Superior temporal gyrus (tissue), 1 donor: ENCODE measurements around the gene FOXO6.

Source experiments
- DNase-seq: peaks from one replicate; pipeline ENCODE4 v3.0.0-alpha.2; 2016; ENCODE audit errors: extremely low spot score

The FOXO6 gene

DNA sequence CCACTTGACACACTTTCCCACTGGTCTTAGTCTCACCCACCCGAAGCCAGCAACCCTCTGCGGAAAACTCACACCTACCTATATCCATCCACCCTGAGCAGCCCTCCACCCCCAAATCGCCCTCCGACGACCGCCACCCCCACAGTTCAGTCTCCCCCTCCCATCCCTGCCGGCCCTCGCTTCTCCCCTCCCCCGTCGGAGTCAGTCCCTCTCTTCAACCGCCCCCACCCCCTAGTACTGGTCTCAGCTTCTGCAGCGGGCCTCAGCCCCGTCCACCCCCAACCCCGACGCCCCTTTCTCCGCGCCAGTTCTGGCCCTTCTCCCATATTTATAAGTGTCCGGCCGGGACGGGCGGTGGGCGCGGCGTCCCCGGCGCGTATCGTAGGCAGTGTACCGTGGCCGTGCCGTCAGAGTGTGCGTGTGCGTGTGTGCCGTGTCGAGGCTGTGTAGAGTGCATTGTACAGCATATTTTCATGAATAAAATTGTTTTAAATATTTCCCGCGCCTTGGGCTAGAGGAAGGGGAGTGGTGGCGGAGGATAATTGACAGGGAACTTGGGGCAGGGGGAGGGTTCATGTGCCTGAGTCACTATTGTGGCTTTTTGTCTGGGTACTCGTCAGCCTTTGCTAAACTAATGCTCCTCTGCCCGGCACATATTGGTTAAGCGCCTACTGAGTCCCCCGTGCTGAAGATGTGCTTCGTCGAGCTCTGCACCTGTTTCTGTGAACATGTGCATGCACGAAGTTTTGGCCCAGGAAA lies 22.0 kb downstream of the FOXO6 start:
- no peak for DNase-seq

DNA sequence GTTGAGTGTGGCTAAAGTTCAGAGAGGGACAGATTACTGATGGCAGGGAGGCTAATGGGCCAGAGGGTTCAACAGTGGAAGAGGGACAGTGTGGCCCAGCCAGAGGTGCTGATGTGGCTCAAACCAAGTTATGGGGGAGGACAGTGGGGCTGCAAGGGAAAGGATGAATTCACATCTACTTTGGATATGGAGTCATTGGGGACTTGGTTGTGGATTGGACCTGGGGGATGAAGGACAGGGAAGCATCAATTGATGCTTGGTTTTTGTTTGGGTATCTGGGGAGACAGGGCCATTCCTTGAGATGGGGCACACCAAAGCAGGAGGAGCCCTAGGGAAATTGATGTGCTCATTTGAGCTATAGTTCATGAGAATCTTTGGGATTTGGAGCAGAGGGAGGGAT lies 23.3 kb downstream of the FOXO6 start:
- no peak for DNase-seq

DNA sequence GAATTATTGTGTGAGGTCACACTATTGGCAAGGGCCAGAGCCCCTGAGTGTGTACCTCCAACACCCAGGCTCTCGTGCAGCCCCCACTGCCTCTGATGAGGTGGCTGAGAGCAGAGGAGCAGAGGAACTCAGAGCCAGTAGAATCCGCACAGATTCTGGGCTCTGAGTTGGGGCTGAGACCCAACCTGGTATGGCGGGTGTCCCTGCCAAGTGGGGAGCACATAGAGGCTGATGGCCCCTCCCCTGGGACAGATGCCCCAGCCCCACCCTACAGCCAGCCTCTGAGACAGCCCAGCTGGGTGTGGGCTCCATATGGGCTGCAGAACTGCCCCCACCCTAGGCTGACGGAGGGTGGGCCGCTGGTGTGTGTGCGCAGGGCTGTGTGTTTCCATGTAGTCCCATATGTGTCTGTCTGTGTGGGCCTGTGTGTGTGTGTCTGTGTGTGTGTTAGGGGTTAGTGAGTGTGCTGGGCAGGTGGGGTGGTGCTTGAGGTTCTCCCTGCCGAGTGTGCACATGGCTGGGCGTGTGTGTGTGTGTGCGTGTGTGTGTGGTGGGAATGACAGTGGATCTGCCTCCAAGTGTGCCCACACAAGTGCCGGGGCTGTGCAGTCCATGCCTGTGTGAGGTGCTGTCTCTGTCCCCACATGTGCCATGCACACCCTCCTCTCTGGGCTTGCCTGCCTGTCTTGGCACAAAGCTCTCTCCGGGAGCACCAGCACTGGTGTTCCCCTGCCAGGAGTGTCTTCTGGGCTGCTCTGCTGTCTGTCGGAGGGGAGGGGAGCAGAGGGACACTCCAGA lies 24.4 kb downstream of the FOXO6 start:
- no peak for DNase-seq

DNA sequence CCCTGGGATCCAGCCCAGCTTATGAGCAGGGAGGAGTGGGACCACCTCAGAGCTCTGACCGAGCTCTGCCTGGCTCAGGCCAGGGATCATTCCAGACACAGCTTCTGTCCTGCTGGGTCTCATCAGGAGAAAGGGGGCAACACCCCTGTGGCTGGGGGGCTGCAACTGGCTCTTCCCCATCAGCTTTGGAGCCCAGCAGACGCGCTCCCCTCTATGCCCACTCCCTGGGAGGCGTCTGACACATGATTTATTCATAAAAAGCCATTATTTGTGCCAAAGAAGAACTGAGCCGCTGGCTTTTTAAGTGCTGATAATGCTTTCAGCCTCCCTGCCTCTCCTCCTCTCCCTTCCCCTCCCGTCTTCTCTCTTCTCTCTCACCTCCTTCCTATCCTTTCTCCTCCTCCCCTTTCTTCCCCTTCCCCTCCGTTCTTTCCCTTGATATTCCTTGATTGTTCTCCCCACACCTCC lies 25.0 kb downstream of the FOXO6 start:
- DNase-seq, result no peak

DNA sequence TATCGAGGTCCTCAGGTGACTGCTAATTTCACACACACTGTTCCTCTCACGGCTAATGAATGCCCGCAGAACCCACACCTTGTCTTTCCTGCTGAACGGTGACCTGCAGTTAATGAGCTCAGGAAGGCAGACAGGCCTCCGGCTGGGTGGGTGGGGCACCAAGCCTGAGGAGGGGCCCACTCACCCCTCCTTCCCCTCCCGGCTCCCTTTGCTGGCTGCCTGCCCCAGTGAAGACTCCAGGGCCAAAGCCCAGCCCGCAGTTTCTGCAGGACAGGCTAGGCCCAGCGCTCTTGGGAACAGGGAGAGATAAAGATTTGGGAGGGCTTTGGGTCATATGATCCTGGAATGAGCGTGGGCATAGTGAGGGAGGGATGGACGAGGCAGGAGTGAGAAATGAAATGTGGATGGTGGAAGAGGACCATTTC lies 26.4 kb downstream of the FOXO6 start:
- DNase-seq, result no peak

DNA sequence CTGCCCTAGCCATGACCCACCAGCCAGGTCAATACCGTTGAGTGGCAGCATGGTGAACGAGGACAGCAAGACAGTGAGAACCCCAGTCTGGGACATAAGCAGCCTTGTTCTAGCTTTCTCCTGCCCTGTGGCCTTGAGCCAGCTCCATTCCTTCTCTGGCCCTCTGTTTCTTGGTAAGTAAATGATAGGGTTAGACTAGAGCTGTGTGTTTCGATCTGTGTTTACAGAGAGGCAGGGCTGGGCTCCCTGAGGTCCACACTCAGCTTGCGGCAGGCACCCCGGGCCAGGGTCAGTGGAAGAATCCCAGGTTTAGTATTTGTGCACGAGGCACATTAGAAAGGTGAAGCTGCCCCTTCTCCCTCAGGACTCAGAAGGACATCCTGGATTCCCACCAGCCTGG lies 27.3 kb downstream of the FOXO6 start:
- DNase-seq, result no peak

DNA sequence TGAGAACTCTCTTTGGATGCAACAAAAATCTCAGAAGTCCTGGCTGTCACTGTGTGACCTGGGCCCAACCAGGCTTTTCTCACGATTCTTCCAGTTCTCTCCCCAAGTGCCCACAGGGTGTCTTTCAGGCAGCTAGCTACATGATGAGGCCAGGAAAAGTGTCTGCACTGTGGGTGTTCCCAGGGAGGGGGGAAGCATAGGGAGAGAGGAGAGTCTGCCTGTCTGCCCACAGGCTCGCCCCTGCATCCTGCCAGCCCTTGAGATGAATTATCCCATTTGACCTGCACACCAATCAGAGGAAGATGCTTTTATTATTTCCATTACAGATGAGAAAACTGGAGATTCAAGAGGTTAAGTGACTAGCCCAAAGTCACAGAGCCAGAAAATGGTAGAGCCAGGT lies 27.8 kb downstream of the FOXO6 start:
- DNase-seq, result no peak

DNA sequence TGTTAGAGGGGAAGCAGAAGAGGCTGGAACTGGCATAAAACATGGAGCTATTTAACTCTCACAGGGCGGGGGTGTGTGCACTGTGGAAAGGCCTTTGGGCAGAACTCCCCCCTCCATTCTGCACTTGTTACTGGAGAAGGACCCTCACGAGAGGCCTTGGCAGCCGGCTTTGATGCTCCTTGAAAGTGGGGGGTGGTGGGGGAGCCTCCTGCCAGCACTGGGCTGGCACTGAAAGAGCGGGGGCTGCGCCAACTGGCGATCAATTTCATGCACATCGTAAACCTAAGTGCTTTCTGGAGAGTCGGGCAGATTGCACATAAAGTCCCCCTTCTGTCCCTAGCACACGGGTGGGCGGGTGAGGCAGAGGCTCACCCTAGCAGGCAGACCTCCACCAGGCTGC lies 28.9 kb downstream of the FOXO6 start:
- no peak for DNase-seq

DNA sequence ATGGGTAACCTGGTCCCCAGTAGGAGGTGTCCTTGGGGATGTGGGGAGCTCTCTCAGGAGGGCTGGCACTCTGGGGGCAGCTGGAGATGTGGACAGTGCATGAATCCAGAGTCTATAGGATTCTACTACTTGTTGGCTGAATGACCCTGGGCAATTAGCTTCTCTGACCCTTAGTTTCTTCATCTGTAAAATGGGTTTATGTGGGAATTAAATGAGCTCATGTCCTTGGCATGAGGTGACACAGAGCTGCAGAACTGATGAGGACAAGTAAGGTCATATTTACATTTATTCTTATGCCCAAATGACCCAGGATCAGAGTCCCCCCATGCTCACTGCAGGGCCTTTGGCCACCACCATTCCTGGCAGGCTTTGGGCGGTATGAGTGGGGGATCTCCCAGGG lies 29.3 kb downstream of the FOXO6 start:
- DNase-seq, result no peak

DNA sequence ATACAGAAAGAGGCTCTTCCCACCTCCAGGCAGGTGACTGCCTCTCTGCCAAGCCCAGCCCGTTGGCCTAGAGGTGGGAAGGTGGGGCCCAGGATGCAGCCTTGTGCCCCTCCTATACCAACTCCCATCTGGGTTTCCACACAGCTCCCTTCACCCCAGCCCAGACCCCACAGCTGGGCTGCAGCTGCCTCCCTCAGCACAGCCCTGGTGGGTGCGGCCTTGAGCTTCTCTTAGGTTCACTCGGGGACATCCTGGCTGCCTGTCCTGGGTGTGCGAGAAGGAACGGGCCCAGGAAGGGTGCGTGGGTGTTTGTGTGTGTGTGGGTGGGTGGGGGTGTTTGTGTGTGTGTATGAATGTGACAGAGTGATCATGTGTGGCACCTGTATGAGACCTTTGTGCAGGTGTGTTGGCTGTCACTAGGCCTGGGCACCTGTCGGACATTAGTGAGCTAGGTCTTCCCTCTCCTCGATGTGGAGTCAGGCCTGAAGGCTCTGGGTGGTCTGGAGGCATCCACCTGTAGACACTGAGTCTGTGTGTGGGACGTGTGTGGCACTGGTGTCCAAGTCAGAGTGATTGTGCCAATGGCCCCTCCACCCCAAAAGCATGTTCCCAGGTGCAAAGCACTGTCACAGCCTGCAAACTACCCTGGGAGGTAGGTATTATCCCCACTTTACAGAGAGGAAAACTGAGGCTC lies 30.7 kb downstream of the FOXO6 start:
- DNase-seq, result no peak

DNA sequence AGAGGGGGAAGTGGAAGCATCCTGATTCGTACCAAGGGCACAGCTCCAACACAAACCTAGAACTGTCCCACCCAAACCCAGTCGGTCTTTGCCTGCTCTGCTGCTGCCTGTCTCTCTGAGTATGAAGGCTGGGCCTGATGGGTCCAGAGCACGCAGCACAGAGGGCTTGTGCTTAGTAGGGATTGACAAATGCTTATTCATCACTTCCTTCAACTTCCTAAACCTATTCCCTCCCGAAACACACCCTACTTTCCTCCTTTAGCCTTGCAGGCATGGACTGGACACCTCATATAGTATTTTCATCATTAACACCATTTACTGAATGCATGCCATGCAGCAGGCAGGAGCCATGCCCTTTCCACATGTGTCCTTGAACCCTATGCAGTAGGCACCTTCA lies 31.3 kb downstream of the FOXO6 start:
- no peak for DNase-seq

DNA sequence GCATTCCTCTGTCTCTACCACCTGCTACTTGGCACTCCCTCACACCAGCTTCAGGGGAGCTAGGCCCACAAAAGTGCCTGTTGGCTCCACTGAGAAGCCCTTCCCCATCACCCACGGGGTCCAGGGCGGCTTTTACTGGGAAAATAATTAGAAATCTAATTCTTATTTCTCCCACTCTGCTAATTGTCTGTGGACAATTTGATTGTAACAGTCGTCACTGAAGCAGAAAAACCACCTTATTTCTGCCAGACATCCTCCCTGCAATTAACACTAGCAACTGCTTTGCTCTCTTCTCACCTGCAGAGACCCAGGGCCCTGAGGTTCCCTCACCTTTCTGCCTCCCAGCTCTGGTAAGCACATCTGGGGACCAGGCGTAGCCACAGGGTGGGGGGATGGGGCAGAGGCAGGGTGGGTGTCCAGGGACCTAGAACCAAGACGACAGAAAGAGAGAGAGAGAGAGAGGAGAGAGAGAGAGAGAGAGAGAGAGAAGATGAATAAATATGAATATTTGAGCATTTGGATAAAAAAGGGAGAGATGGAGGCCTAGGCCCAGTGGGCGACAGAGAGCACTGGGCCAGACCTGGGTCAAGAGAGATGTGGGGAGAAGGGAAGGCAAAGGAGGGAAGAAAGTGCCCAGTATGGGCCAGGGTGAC lies 32.6 kb downstream of the FOXO6 start:
- DNase-seq, result no peak

DNA sequence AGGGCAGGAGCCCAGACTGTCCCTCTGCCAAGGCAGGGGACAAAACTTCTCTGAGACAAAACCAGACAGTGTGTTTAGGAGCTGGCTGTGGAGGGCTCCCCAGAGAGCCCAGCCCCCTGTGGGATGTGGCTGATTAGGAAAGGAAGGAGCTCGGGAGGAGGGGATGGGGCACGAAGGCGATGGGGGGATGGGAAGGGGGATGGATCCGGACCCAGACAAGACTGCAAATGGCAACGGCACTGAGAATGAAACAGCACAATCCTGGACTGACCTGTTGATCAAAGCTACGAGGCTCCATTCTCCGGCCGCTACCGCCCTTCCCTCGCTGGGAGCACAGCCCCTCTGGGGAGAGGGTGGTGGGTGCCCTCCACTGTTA lies 33.1 kb downstream of the FOXO6 start:
- DNase-seq, result no peak

DNA sequence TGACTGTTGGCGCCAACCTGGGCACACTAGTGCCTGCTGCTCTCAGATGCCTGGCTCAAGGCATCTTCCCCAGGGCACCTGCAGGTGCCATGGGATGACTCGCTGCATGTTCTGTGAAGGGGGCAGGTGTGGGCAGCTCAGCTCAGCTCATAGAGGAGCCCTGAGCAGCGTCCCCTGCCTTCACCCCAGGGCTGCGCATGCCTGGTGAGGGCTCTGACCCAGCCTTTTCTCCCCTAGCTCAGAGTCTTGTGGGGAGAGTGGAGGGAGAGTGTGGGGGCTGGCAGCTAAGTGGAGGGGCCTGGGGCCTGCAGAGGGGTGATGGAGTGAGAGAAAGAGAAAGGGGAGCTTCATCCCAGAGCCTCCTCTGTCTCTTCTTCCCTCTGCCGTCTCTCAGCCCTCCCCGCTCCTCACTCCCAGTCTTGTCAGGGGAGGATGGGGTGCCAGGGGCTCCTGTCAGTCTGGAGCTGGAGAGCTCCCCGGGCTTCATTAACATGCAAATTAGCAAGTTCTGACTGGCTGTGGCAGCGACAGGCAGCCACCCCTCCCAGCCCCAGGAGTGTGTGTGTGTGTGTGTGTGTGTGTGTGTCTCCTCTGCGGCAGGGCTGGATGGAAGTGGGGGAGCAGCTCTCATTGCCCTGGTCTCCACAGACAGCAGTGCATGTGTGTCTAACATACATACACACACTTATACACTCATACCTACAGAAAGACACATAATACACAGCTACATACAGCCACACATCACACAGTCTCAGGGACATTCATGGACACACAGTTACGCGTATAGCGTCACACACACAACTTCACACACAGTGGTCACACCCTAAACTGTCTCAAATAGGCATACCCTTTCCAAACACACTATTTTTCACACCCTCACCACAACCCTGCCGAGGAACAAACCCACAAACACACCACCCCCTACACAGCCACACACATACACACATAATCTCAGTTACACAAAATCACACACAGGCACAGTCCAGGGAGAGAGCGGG lies 34.0 kb downstream of the FOXO6 start:
- DNase-seq, result no peak

DNA sequence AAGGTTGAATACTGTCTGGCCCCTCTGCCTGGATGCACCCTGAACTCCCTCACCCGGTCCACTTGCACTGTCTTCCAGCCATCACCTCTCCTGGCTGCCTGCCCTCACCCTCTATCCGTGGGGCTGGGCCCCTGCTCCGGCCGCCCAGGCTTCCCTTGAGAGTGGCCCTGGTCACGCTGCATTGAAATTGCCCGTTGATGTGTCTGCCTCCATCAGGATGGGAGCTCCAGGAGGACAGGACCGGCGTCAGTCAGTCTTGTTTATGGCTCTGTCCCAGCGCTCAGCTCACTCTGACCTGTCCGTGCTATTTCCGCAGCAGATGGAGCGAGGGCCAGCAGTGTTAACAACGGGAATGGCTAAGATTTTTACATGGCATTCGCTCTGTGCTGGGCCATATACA lies 34.9 kb downstream of the FOXO6 start:
- no peak for DNase-seq

DNA sequence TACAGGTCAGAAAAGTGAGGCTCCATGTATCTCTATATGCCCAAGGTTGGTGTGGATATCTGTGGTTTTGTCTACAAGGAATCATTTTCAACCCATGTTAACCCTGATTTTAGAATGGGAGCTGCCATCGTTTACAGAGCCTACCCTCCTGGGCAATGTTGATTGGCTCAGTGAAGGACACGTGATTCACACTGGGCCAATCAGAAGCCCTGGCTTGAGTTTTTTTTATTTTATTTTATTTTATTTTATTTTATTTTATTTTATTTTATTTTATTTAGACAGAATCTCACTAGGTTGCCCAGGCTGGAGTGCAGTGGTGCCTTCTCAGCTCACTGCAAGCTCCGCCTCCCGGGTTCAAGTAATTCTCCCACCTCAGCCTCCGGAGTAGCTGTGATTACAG lies 35.8 kb downstream of the FOXO6 start:
- no peak for DNase-seq

DNA sequence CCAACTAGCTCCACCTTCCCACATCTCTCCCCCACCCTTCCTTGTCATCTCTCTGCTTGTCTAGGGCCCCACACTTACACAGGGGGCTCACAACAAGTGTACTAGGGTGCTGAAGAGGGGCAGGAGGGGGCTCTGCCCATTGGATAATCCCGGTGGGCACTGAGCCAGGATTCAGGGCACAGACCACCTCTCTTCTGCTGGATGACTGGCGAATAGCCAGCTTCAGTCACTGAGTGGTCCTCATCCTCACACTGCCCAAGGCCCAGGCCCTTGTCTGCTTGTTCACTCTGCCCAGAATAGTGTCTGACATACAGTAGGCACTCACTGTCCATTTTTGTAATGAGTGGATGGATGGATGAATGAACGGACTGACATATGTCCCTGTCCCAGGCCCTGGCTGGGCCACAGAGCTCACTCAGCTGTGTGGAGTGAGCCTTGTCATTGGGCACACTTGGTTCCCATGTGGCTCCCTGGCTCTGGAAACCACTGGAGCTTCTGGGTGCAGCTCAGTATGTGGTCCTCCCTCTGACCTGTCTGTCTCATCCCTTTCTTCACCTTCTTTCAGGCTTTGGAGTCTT lies 36.6 kb downstream of the FOXO6 start:
- DNase-seq, result no peak

DNA sequence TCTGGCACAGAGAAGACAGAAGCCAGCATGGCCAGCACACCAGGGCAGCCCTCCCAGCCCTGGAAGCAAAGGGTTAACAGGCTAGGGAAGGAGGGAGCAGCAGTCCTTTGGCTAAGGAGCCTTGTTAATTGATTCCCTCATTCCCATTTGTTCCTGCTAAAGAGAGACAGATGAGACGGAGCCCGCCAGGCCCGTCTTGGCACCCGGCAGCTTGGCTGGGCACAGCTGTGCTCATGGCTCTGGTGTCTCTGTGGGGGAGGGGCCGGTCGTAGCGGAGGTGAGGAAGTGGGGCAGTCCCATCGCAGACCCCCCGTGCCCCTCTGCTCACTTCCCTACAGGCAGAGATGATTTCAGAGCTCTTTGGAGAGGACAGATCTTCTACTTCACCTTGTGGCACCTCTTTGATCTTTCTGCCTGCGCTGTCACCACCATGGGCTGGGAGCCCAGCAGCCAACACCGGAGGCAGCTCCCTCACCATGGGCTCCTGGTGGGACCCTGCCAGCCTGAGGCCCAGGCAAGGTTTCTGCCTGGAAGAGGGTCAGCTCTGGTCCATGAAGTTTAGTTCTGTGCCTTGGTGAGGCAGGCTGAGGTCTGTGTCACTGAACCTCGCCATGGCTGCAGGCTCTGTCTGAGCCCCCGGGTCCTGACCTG lies 38.0 kb downstream of the FOXO6 start:
- peak; percentile 33 for DNase-seq

DNA sequence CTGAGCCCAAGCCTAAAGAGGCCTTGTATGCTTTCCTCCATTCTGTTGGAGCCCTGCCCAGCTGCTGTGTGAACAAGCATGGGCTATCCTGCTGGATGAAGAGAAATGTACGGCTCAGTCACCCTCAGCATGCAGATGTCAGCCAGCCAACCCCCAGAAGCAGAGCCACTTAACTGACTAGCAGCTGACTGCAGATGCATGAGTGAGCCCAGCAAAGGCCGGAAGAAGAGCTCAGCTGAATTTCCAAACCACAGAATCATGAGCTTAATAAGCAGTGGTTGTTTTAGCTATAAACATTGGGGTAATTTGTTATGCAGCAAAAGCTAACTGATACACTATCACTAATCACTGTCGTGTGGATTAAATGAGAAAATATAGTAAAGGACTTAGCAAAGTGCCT lies 39.0 kb downstream of the FOXO6 start:
- DNase-seq, result no peak

DNA sequence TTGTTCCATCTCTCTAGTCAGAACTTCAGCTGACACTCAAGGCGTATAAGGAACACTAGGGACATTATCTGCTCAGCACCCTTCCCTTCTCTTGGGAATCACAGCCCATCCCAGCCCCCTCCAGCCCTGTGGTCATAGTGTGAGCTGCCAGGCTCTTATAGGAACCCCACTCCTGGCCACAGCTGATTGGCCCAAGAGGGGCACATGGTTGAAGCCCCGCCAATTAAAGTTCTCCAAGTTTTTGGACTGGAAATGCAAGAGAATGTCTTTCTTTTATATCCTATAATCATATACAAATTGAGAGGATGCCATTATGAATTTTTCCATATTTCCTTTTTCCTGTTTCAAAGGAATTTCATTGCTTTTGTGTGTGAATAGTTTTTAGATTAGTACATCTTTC lies 40.7 kb downstream of the FOXO6 start:
- DNase-seq, result no peak
